ENCODE results near the gene ATOSB.

- TF ChIP-seq POLR2A (IDR thresholded peaks at IDR 0.05; ENCODE audit: low read depth) (no peak), CTCF (IDR thresholded peaks at IDR 0.05) (no peak)
Observed at GRCh38 chr9:35056571-35057270, 58.9 kb downstream of the ATOSB start.

Data from esophagus muscularis mucosa (tissue), 3 donors.